GM12801 (cell line): ENCODE data around the gene SLC29A2.

Experiments used
- CTCF ChIP-seq: IDR thresholded peaks from one replicate; pipeline ENCODE4 v1.5.1; 2011; ENCODE audit warnings: control low read depth; ENCODE audit not compliant: insufficient read length; ENCODE audit errors: extremely low read depth

The SLC29A2 gene

GRCh38 chr11:66369073-66369894 lies 2.3 kb downstream of the SLC29A2 start:
- no peak for TF ChIP-seq CTCF

GRCh38 chr11:66368484-66368883 lies 3.1 kb downstream of the SLC29A2 start:
- TF ChIP-seq CTCF, result no peak

- no peak for TF ChIP-seq CTCF
These were observed 3.8 kb downstream of the SLC29A2 start for GRCh38 chr11:66367561-66368312.

GRCh38 chr11:66366844-66367477 lies 4.6 kb downstream of the SLC29A2 start:
- no peak for TF ChIP-seq CTCF

- TF ChIP-seq CTCF, result no peak
These were observed 5.6 kb downstream of the SLC29A2 start for GRCh38 chr11:66365711-66366619.

- TF ChIP-seq CTCF, result no peak
These were observed 6.4 kb downstream of the SLC29A2 start for GRCh38 chr11:66365166-66365565.
